ENCODE measurements around the gene KLHL11.
"Not testable (repeated sequence)": the region's sequence is repeated elsewhere in the genome, so short reads cannot be mapped to it uniquely, and the experiment has no call there.

The KLHL11 gene

GRCh38 chr17:41865596-41865893 lies 322 bp upstream of the KLHL11 start:
- Histone ChIP-seq H3K4me1 (ENCODE audit: control insufficient read depth, insufficient read depth, low read length, unreplicated experiment) (peaks cover 14% of the 10 kb centered on the region), H2AFZ (ENCODE audit: low read length, unreplicated experiment) (no peak overlapping the region), H3K79me2 (ENCODE audit: control insufficient read depth, insufficient read depth, low read length, unreplicated experiment) (peaks cover 36% of the 10 kb centered on the region), H3K27me3 (ENCODE audit: insufficient read depth, low read length) (no peaks in the 10 kb centered on the region), H3K27ac (ENCODE audit: low read depth, low read length) (no peak overlapping the region), H3K36me3 (ENCODE audit: insufficient read depth, low read length) (peaks cover 25% of the 10 kb centered on the region), H3K4me3 (ENCODE audit: low read depth, low read length) (peak overlapping the region; percentile 95)

DNA sequence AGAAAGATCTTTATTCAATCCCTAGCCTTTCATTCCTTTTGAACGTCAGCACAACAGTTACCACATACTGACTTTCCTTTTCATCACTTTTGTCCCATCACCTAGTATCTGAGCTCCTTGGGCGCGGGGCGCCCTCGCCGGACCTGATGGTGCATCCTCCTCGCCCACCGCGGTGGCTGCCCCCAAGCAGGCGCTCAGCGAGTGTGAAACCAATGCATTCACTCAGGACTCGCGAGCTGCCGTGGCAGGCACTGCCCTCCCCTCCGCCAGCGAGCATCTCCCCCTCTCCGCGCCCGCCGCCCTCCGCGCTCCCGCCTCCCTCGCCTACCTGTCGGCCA lies 756 bp downstream of the KLHL11 start:
- H3K27me3 ChIP-seq (ENCODE audit: insufficient read depth, low read length): no peaks in the 10 kb centered on the region
- peak overlapping the region; percentile 95 for H3K4me3 ChIP-seq (ENCODE audit: low read depth, low read length)
- H3K36me3 ChIP-seq (ENCODE audit: insufficient read depth, low read length): peaks cover 20% of the 10 kb centered on the region
- peaks cover 47% of the 10 kb centered on the region for H3K79me2 ChIP-seq (ENCODE audit: control insufficient read depth, insufficient read depth, low read length, unreplicated experiment)
- peaks cover 14% of the 10 kb centered on the region for H3K4me1 ChIP-seq (ENCODE audit: control insufficient read depth, insufficient read depth, low read length, unreplicated experiment)
- no peak overlapping the region for H3K27ac ChIP-seq (ENCODE audit: low read depth, low read length)
- H2AFZ ChIP-seq (ENCODE audit: low read length, unreplicated experiment): peak overlapping the region; percentile 68

DNA sequence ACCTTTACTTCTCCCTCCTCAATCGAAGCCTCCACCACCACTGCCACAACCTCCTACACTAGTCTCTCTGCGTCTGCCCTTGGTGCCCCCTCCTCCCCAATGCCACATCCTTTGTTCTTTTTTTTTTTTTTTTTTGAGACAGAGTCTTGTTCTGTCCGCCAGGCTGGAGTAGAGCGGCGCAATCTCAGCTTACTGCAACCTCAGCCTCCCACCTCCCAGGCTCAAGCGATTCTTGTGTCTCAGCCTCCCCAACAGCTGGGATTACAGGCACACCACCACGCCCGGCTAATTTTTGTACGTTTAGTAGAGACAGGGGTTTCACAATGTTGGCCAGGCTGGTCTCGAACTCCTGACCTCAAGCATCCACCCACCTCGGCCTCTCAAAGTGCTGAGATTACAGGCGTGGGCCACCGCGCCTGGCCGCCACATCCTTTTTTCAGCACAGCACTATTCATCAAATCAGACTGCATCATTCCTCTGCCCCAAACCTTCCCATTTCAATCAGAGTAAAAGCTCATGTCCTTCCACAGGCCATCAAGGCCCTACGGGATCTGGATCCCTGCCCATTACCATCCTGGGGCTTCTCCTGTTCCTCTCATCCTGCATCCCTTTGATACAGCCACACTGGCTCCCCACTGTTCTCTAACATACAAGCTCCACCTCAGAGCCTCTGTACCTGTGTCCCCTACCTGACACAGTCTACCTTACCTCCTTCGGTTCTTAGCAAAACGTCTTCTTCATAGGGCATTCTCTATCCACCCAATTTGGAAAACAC lies 2.0 kb downstream of the KLHL11 start:
- no peak overlapping the region for H2AFZ ChIP-seq (ENCODE audit: low read length, unreplicated experiment)
- peaks cover 55% of the 10 kb centered on the region for H3K79me2 ChIP-seq (ENCODE audit: control insufficient read depth, insufficient read depth, low read length, unreplicated experiment)
- no peak overlapping the region for H3K27ac ChIP-seq (ENCODE audit: low read depth, low read length)
- H3K36me3 ChIP-seq (ENCODE audit: insufficient read depth, low read length): peaks cover 13% of the 10 kb centered on the region
- H3K4me1 ChIP-seq (ENCODE audit: control insufficient read depth, insufficient read depth, low read length, unreplicated experiment): peaks cover 14% of the 10 kb centered on the region
- peak overlapping the region; percentile 95 for H3K4me3 ChIP-seq (ENCODE audit: low read depth, low read length)
- H3K27me3 ChIP-seq (ENCODE audit: insufficient read depth, low read length): no peaks in the 10 kb centered on the region

DNA sequence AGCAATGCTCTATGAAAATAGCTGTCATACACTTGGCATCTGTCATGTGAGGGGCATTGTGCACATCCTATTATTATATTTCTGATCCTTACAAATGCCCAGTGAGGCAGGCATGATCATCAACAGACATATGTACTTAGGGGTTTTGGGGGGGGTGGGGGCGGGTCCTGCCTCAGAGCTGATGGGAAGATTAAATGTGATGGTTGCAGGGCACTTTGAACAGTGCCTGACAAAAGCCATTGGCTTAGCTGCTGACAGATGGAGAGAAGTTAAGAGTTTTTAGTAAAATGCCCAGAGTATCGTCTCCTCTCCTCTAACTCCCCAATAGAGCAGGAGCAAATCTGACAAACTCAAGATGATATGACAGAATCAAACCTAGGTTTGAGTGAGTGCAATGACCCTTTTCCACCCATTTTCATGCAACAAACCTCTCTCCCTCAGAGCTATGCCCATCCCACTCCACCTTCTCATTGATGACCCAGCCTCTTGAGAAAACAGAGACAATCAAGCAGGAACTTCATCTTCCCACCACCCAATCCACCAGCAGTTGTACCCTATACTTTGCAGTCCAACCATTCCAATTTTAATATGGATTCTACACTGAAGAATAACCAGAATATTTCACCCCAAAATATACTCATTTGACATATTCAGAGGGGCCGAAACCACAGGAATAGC lies 4.8 kb downstream of the KLHL11 start:
- H3K79me2 ChIP-seq (ENCODE audit: control insufficient read depth, insufficient read depth, low read length, unreplicated experiment): peaks cover 55% of the 10 kb centered on the region
- no peak overlapping the region for H3K27ac ChIP-seq (ENCODE audit: low read depth, low read length)
- H3K4me1 ChIP-seq (ENCODE audit: control insufficient read depth, insufficient read depth, low read length, unreplicated experiment): peaks cover 14% of the 10 kb centered on the region
- H3K4me3 ChIP-seq (ENCODE audit: low read depth, low read length): no peak overlapping the region
- no peaks in the 10 kb centered on the region for H3K27me3 ChIP-seq (ENCODE audit: insufficient read depth, low read length)
- H2AFZ ChIP-seq (ENCODE audit: low read length, unreplicated experiment): no peak overlapping the region
- H3K36me3 ChIP-seq (ENCODE audit: insufficient read depth, low read length): no peaks in the 10 kb centered on the region

DNA sequence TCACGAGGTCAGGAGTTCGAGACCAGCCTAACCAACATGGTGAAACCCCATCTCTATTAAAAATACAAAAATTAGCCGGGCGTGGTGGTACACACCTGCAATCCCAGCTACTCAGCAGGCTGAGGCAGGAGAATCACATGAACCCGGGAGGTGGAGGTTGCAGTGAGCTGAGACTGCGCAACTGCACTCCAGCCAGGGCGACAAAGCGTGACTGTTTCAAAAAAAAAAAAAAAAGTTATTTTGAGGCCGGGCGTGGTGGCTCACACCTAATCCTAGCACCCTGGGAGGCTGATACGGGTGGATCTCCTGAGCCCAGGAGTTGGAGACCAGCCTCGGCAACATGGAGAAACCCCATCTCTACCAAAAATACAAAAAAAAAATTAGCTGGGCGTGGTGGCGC lies 13.8 kb downstream of the KLHL11 start:
- H3K27ac ChIP-seq (ENCODE audit: low read depth, low read length); H3K36me3 ChIP-seq (ENCODE audit: insufficient read depth, low read length); H2AFZ ChIP-seq (ENCODE audit: low read length, unreplicated experiment); H3K27me3 ChIP-seq (ENCODE audit: insufficient read depth, low read length); H3K4me3 ChIP-seq (ENCODE audit: low read depth, low read length): not testable (repeated sequence)
- Histone ChIP-seq H3K4me1 (ENCODE audit: control insufficient read depth, insufficient read depth, low read length, unreplicated experiment) (peaks cover 21% of the 10 kb centered on the region), H3K79me2 (ENCODE audit: control insufficient read depth, insufficient read depth, low read length, unreplicated experiment) (peaks cover 15% of the 10 kb centered on the region)

- no peaks in the 10 kb centered on the region for H3K27me3 ChIP-seq (ENCODE audit: insufficient read depth, low read length)
- no peak overlapping the region for H3K27ac ChIP-seq (ENCODE audit: low read depth, low read length)
- no peak overlapping the region for H3K4me3 ChIP-seq (ENCODE audit: low read depth, low read length)
- peaks cover 15% of the 10 kb centered on the region for H3K79me2 ChIP-seq (ENCODE audit: control insufficient read depth, insufficient read depth, low read length, unreplicated experiment)
- no peaks in the 10 kb centered on the region; the same call in 1 of the 2 replicates for H3K36me3 ChIP-seq (ENCODE audit: insufficient read depth, low read length)
- H3K4me1 ChIP-seq (ENCODE audit: control insufficient read depth, insufficient read depth, low read length, unreplicated experiment): peaks cover 21% of the 10 kb centered on the region
- H2AFZ ChIP-seq (ENCODE audit: low read length, unreplicated experiment): no peak overlapping the region
Measured at GRCh38 chr17:41849251-41849990, 15.8 kb downstream of the KLHL11 start.

GRCh38 chr17:41848788-41849187 lies 16.4 kb downstream of the KLHL11 start:
- Histone ChIP-seq H3K4me3 (ENCODE audit: low read depth, low read length) (no peak overlapping the region), H3K36me3 (ENCODE audit: insufficient read depth, low read length) (no peaks in the 10 kb centered on the region; the same call in 1 of the 2 replicates), H3K79me2 (ENCODE audit: control insufficient read depth, insufficient read depth, low read length, unreplicated experiment) (peaks cover 15% of the 10 kb centered on the region), H3K27me3 (ENCODE audit: insufficient read depth, low read length) (no peaks in the 10 kb centered on the region), H2AFZ (ENCODE audit: low read length, unreplicated experiment) (no peak overlapping the region), H3K27ac (ENCODE audit: low read depth, low read length) (no peak overlapping the region), H3K4me1 (ENCODE audit: control insufficient read depth, insufficient read depth, low read length, unreplicated experiment) (peaks cover 21% of the 10 kb centered on the region)

GRCh38 chr17:41844971-41845370 lies 20.3 kb downstream of the KLHL11 start:
- H3K4me3 ChIP-seq (ENCODE audit: low read depth, low read length): no peak overlapping the region
- H2AFZ ChIP-seq (ENCODE audit: low read length, unreplicated experiment): no peak overlapping the region
- peaks cover 19% of the 10 kb centered on the region for H3K4me1 ChIP-seq (ENCODE audit: control insufficient read depth, insufficient read depth, low read length, unreplicated experiment)
- H3K27me3 ChIP-seq (ENCODE audit: insufficient read depth, low read length): no peaks in the 10 kb centered on the region
- H3K79me2 ChIP-seq (ENCODE audit: control insufficient read depth, insufficient read depth, low read length, unreplicated experiment): peaks cover 5% of the 10 kb centered on the region
- no peaks in the 10 kb centered on the region for H3K36me3 ChIP-seq (ENCODE audit: insufficient read depth, low read length)
- no peak overlapping the region for H3K27ac ChIP-seq (ENCODE audit: low read depth, low read length)

GRCh38 chr17:41840781-41841180 lies 24.4 kb downstream of the KLHL11 start:
- H2AFZ ChIP-seq (ENCODE audit: low read length, unreplicated experiment); H3K4me3 ChIP-seq (ENCODE audit: low read depth, low read length); H3K36me3 ChIP-seq (ENCODE audit: insufficient read depth, low read length); H3K79me2 ChIP-seq (ENCODE audit: control insufficient read depth, insufficient read depth, low read length, unreplicated experiment); H3K4me1 ChIP-seq (ENCODE audit: control insufficient read depth, insufficient read depth, low read length, unreplicated experiment); H3K27ac ChIP-seq (ENCODE audit: low read depth, low read length); H3K27me3 ChIP-seq (ENCODE audit: insufficient read depth, low read length): not testable (repeated sequence)

DNA sequence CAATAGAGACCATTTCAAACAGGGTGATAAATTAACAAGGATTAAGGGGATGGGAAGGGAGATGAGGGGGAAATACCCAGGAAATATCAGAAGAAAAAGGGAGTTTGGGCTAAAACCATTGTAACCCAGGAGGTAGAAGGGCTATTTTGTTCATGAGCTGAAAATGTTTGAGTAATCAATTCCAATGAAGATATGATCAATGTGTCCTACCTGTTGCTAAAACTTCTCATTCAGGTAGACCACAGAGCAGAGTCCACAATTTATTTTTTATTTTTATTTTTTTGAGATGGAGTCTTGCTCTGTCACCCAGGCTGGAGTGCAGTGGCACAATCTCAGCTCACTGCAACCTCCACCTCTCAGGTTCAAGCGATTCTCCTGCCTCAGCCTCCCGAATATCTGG lies 25.8 kb downstream of the KLHL11 start:
- not testable (repeated sequence) for H3K27ac ChIP-seq (ENCODE audit: low read depth, low read length); H3K79me2 ChIP-seq (ENCODE audit: control insufficient read depth, insufficient read depth, low read length, unreplicated experiment); H3K27me3 ChIP-seq (ENCODE audit: insufficient read depth, low read length); H3K36me3 ChIP-seq (ENCODE audit: insufficient read depth, low read length); H3K4me1 ChIP-seq (ENCODE audit: control insufficient read depth, insufficient read depth, low read length, unreplicated experiment); H3K4me3 ChIP-seq (ENCODE audit: low read depth, low read length); H2AFZ ChIP-seq (ENCODE audit: low read length, unreplicated experiment)
